Measurements from ENCODE around the gene CNTNAP2.

GRCh38 chr7:147765301-147765700 lies 1648.7 kb downstream of the CNTNAP2 start:
- TF ChIP-seq ZNF324 (tag by site-specific recombination; IDR thresholded peaks at IDR 0.05) = no peak
- TF ChIP-seq TRIM28 (IDR thresholded peaks at IDR 0.05; ENCODE audit: borderline replicate concordance, low read length) = no peak
- no peak for TF ChIP-seq ZNF335 (tag by site-specific recombination; conservative IDR thresholded peaks at IDR 0.05)
- TF ChIP-seq CTCF (tag by site-specific recombination; IDR thresholded peaks at IDR 0.05) = no peak
- no peak for TF ChIP-seq ZNF510 (tag by site-specific recombination; IDR thresholded peaks at IDR 0.05; ENCODE audit: insufficient replicate concordance)
- TF ChIP-seq ATF2 (tag by site-specific recombination; IDR thresholded peaks at IDR 0.05; ENCODE audit: low read depth) = no peak
- TF ChIP-seq BCL11B (tag by site-specific recombination; IDR thresholded peaks at IDR 0.05; ENCODE audit: low read depth) = no peak
